Trophoblast cell (in vitro differentiated cells and primary cell): ENCODE measurements around the gene ANKRD39.

Experiments used
- DNase-seq, 2 donors: peaks; one replicate each; pipeline ENCODE4 v3.0.0-alpha.2; 2016
- H2AFZ ChIP-seq: 2 replicates; pipeline ENCODE4 v1.6.1; 2013; ENCODE audit warnings: low read length, moderate library complexity, mild to moderate bottlenecking; ENCODE audit not compliant: insufficient read depth, poor library complexity
- H2AK5ac ChIP-seq: 2 replicates; pipeline ENCODE4 v1.6.1; 2013; ENCODE audit warnings: mild to moderate bottlenecking, low read length
- H2BK120ac ChIP-seq: 2 replicates; pipeline ENCODE4 v1.6.1; 2013; ENCODE audit warnings: low read length, mild to moderate bottlenecking, moderate library complexity; ENCODE audit not compliant: insufficient read depth, poor library complexity
- H2BK12ac ChIP-seq: 2 replicates; pipeline ENCODE4 v1.6.1; 2013; ENCODE audit warnings: mild to moderate bottlenecking, low read length, moderate library complexity
- H2BK5ac ChIP-seq: 2 replicates; pipeline ENCODE4 v1.6.1; 2013; ENCODE audit warnings: low read length, low read depth, moderate library complexity, mild to moderate bottlenecking; ENCODE audit not compliant: poor library complexity
- H3K14ac ChIP-seq: 2 replicates; pipeline ENCODE4 v1.6.1; 2013; ENCODE audit warnings: mild to moderate bottlenecking, low read length
- H3K18ac ChIP-seq: 2 replicates; pipeline ENCODE4 v1.6.1; 2013; ENCODE audit warnings: mild to moderate bottlenecking, low read length
- H3K23ac ChIP-seq: 2 replicates; pipeline ENCODE4 v1.6.1; 2013; ENCODE audit warnings: low read length
- H3K27ac ChIP-seq: 2 replicates; pipeline ENCODE4 v1.5.1; 2013; ENCODE audit warnings: low read depth, mild to moderate bottlenecking, inconsistent platforms, low read length, moderate library complexity
- H3K27me3 ChIP-seq: 2 replicates; pipeline ENCODE4 v1.6.1; 2013; ENCODE audit warnings: inconsistent platforms, mild to moderate bottlenecking, low read length, moderate library complexity; ENCODE audit not compliant: insufficient read depth
- H3K36me3 ChIP-seq, 2 experiments: 1 replicate in 1 of 2; 2 replicates in 1 of 2; pipeline ENCODE4 v1.6.1; 2013; ENCODE audit warnings: low read length in 2 of 2, mild to moderate bottlenecking in 2 of 2, moderate library complexity in 1 of 2; ENCODE audit not compliant: insufficient read depth in 2 of 2, control insufficient read depth in 1 of 2
- H3K4ac ChIP-seq: 2 replicates; pipeline ENCODE4 v1.6.1; 2013; ENCODE audit warnings: low read depth, mild to moderate bottlenecking, low read length, moderate library complexity
- H3K4me1 ChIP-seq, 2 experiments: 1 replicate in 1 of 2; 2 replicates in 1 of 2; pipeline ENCODE4 v1.6.1; 2013; ENCODE audit warnings: low read length in 2 of 2, mild to moderate bottlenecking in 2 of 2, moderate library complexity in 1 of 2; ENCODE audit not compliant: insufficient read depth in 2 of 2, control insufficient read depth in 1 of 2
- H3K4me2 ChIP-seq: 2 replicates; pipeline ENCODE4 v1.6.1; 2013; ENCODE audit warnings: inconsistent platforms, mild to moderate bottlenecking, low read length, moderate library complexity
- H3K4me3 ChIP-seq: 2 replicates; pipeline ENCODE4 v1.5.1; 2013; ENCODE audit warnings: mild to moderate bottlenecking, low read depth, low read length, inconsistent platforms
- H3K79me1 ChIP-seq: one replicate; pipeline ENCODE4 v1.6.1; 2013; ENCODE audit warnings: low read length
- H3K79me2 ChIP-seq: 2 replicates; pipeline ENCODE4 v1.6.1; 2013; ENCODE audit warnings: low read length, mild to moderate bottlenecking; ENCODE audit not compliant: control insufficient read depth, insufficient read depth, poor library complexity
- H3K9ac ChIP-seq: 2 replicates; pipeline ENCODE4 v1.6.1; 2013; ENCODE audit warnings: mild to moderate bottlenecking, low read length
- H3K9me3 ChIP-seq: 2 replicates; pipeline ENCODE4 v1.6.1; 2013; ENCODE audit warnings: low read depth, mild to moderate bottlenecking, control low read depth, inconsistent platforms, low read length; ENCODE audit not compliant: insufficient read depth
- H4K12ac ChIP-seq: 2 replicates; pipeline ENCODE4 v1.6.1; 2013; ENCODE audit warnings: low read depth, mild to moderate bottlenecking, low read length, moderate library complexity
- H4K8ac ChIP-seq: 2 replicates; pipeline ENCODE4 v1.6.1; 2013; ENCODE audit warnings: low read depth, mild to moderate bottlenecking, low read length, moderate library complexity
- H4K91ac ChIP-seq: one replicate; pipeline ENCODE4 v1.6.1; 2013; ENCODE audit warnings: low read depth, mild to moderate bottlenecking, low read length, moderate library complexity
- WGBS: extraction: QIAGEN DNeasy Blood & Tissue Kit; methylation state at CpG from one replicate; pipeline ENCODE4 v1.1.7; 2013; ENCODE audit warnings: missing lambda C conversion rate; ENCODE audit not compliant: insufficient read length, insufficient coverage; ENCODE audit errors: extremely low coverage; 5-methylcytosine and 5-hydroxymethylcytosine counted together

The ANKRD39 gene

DNA sequence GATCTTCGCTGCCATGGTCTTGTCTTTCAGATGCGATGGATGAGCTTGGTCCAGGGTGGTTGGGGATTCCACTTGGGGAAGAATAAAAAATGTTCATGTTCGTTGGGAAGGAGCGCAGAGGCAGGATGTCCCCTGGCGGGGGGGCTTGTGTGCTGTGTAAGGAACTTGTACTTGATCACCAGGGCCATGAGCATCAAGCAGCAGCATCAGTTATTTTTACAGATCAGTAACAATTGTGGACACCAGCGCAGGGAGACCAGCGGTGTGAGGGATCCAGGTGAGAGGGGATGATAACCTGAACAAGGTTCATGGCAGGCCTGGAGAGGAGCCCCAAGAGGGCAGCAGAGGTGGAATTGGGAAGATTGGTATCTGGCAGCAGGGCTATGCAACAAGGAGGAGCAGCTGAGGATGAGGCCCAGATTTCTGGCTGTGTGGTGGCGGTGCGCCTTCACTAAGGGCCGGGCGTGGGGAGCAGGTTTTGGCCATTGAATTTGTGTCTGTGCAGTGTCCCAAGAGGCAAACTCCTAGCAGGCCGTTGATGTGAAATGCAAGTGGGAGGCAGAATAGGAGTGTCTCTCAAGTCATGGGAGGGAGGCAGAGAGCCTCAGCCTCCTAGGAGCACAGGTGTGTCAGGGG lies 37.8 kb downstream of the ANKRD39 start:
- no peak overlapping the region for H4K8ac ChIP-seq
- no peak overlapping the region for H3K27ac ChIP-seq
- peaks cover 9 to 16% of the 10 kb centered on the region in 2 experiments for H3K36me3 ChIP-seq
- H2BK120ac ChIP-seq = no peak overlapping the region
- H3K14ac ChIP-seq = no peak overlapping the region
- H3K4me1 ChIP-seq = peaks cover 14 to 19% of the 10 kb centered on the region in 2 experiments
- H3K18ac ChIP-seq = no peak overlapping the region
- H3K4me2 ChIP-seq = peak overlapping the region; percentile 1
- no peak for DNase-seq
- no peak overlapping the region for H3K9ac ChIP-seq
- no peak overlapping the region for H2AK5ac ChIP-seq
- H4K12ac ChIP-seq = no peak overlapping the region
- peaks cover 2% of the 10 kb centered on the region for H3K79me2 ChIP-seq
- H3K4ac ChIP-seq = no peak overlapping the region
- H3K79me1 ChIP-seq = peaks cover 2% of the 10 kb centered on the region
- no peak overlapping the region for H2BK12ac ChIP-seq
- H3K23ac ChIP-seq = no peak overlapping the region
- H3K4me3 ChIP-seq = no peak overlapping the region
- no peak overlapping the region for H2BK5ac ChIP-seq
- H4K91ac ChIP-seq = no peak overlapping the region
- peaks cover 4% of the 10 kb centered on the region for H3K9me3 ChIP-seq
- no peaks in the 10 kb centered on the region for H3K27me3 ChIP-seq
- no peak overlapping the region for H2AFZ ChIP-seq
- no CpG with 5 or more reads among the region's 12 CpGs for WGBS

DNA sequence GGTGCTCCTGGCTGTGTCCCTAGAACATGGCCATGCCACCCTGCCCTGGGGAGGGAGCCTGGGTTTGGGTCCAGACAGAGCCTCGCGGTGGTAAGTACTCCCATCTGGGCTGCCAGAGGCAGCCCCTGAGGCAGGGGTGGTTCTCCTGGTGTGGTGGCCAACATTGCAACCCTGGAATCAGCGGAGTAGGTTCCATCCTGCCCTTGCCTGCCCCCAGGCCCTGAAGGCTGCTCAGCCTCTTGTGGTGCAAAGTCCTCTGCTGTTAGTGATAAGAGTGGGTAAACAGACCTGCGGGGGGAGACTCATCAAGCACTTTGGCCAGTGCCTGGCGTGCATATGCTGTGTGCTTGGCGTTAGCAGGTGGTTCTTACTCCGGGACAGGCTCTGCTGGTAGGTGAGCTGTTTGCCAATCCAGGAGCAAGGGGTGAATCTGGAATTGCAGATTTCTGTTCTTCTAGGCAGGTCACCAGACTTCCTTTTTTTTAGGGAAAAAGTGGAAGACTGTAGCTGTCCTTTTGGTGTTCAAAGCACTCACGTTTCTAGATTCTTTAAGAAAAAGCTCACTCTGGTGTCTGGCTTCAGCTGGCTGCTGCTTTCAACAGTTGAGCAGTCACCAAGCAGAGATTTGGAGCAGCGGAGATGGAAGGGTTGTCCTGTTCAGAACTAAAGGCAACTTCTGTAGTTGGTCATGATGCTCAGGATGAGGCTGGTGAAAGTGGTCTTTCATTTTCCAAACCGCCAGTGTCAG lies 38.5 kb downstream of the ANKRD39 start:
- peaks cover 2% of the 10 kb centered on the region for H3K79me2 ChIP-seq
- no peak overlapping the region for H3K23ac ChIP-seq
- H3K4me1 ChIP-seq = peaks cover 14 to 19% of the 10 kb centered on the region in 2 experiments
- H2AK5ac ChIP-seq = no peak overlapping the region
- H2BK5ac ChIP-seq = no peak overlapping the region
- H4K12ac ChIP-seq = no peak overlapping the region
- no peak overlapping the region for H2AFZ ChIP-seq
- peaks cover 8 to 14% of the 10 kb centered on the region in 2 experiments for H3K36me3 ChIP-seq
- no peak overlapping the region for H4K91ac ChIP-seq
- peaks cover 2% of the 10 kb centered on the region for H3K79me1 ChIP-seq
- no peak overlapping the region for H3K4ac ChIP-seq
- no peak overlapping the region for H3K4me3 ChIP-seq
- H2BK120ac ChIP-seq = no peak overlapping the region
- DNase-seq = peak; percentile 86 to 90
- H3K27ac ChIP-seq = no peak overlapping the region
- no peaks in the 10 kb centered on the region for H3K27me3 ChIP-seq
- no peaks in the 10 kb centered on the region for H3K9me3 ChIP-seq
- H4K8ac ChIP-seq = no peak overlapping the region
- no peak overlapping the region for H3K14ac ChIP-seq
- H3K18ac ChIP-seq = no peak overlapping the region
- WGBS = no CpG with 5 or more reads among the region's 10 CpGs
- no peak overlapping the region for H2BK12ac ChIP-seq
- H3K4me2 ChIP-seq = peak overlapping the region; percentile 1
- no peak overlapping the region for H3K9ac ChIP-seq

DNA sequence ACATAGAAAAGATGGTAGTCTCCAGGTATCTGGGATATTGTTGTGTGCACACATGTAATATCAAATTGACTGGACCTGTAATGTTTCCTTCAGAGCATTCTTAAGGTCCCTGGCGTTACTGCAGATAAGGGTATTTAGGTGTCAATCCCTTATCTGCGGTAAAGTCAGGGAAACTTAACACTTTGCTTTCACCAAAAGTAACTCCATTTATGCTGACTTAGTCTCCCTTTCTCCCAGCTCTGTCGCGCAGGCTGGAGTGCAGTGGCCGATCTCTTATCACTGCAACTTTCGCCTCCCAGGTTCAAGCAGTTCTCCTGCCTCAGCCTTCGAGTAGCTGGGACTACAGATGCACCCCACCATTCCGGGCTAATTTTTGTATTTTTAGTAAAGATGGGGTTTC lies 39.9 kb downstream of the ANKRD39 start:
- Histone ChIP-seq H3K4me3 (no peak overlapping the region), H3K4me2 (peak overlapping the region; percentile 92), H4K12ac (no peak overlapping the region), H3K4ac (no peak overlapping the region), H3K23ac (no peak overlapping the region), H3K36me3 (peaks cover 3 to 7% of the 10 kb centered on the region in 2 experiments), H3K79me1 (peaks cover 2% of the 10 kb centered on the region), H3K14ac (no peak overlapping the region), H3K9ac (no peak overlapping the region), H3K18ac (no peak overlapping the region), H3K27me3 (no peaks in the 10 kb centered on the region), H3K9me3 (no peaks in the 10 kb centered on the region), H2AK5ac (no peak overlapping the region), H2BK5ac (no peak overlapping the region), H2AFZ (no peak overlapping the region), H2BK12ac (no peak overlapping the region), H3K4me1 (peaks cover 14 to 19% of the 10 kb centered on the region in 2 experiments), H3K27ac (no peak overlapping the region), H2BK120ac (no peak overlapping the region), H3K79me2 (peaks cover 2% of the 10 kb centered on the region), H4K8ac (no peak overlapping the region), H4K91ac (no peak overlapping the region)
- no CpG with 5 or more reads among the region's 8 CpGs for WGBS
- no peak for DNase-seq

DNA sequence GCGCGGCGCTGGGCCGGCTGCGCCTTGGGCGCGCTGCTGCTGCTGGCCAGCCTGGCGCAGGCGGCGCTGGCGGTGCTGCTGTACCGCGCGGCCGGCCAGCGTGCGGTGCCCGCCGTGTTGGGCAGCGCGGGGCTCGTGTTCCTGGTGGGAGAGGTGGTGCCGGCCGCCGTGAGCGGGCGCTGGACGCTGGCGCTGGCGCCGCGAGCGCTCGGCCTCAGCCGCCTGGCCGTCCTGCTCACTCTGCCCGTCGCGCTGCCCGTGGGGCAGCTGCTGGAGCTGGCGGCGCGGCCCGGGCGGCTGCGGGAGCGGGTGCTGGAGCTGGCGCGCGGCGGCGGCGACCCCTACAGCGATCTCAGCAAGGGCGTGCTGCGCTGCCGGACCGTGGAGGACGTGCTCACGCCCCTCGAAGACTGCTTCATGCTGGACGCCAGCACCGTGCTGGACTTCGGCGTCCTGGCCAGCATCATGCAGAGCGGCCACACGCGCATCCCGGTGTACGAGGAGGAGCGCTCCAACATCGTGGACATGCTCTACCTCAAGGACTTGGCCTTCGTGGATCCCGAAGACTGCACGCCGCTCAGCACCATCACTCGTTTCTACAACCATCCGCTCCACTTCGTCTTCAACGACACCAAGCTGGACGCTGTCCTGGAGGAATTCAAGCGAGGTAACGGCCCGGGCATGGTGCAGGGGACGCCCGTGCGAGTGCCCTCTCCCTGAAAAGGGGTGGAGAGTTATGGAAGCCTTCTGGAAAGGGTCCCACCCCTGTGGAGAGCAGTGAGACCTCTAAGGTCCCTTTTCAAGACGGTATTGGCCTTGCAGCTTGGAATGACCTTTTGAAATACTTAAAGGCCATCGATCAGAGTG lies 40.7 kb downstream of the ANKRD39 start:
- Histone ChIP-seq H3K4me1 (peaks cover 14 to 19% of the 10 kb centered on the region in 2 experiments), H3K18ac (peak overlapping the region; percentile 33), H3K4me3 (peak overlapping the region; percentile 91), H2BK5ac (no peak overlapping the region), H3K4me2 (peak overlapping the region; percentile 92), H4K8ac (no peak overlapping the region), H3K23ac (peak overlapping the region; percentile 29), H3K9ac (peak overlapping the region; percentile 45), H3K27me3 (no peaks in the 10 kb centered on the region), H4K91ac (no peak overlapping the region), H3K79me2 (peaks cover 2% of the 10 kb centered on the region), H4K12ac (no peak overlapping the region), H2AFZ (peak overlapping the region; percentile 92), H3K4ac (peak overlapping the region; percentile 14), H2AK5ac (no peak overlapping the region), H3K27ac (peak overlapping the region; percentile 29), H2BK120ac (no peak overlapping the region), H3K79me1 (peaks cover 2% of the 10 kb centered on the region), H3K14ac (peak overlapping the region; percentile 5), H3K9me3 (no peaks in the 10 kb centered on the region), H2BK12ac (no peak overlapping the region), H3K36me3 (peaks cover 2 to 6% of the 10 kb centered on the region in 2 experiments)
- whole genome bisulfite sequencing = no CpG with 5 or more reads among the region's 89 CpGs
- no peak for DNase-seq
